Subcutaneous adipose tissue (tissue), 4 donors: ENCODE measurements around the gene ENDOU. TPM values are rescaled to one million over a fixed set of nuclear protein-coding genes. Genes with fewer than 3 reads are reported as not detected.

Experiments used
- CTCF ChIP-seq: fragments of 450-650 bp; IDR thresholded peaks from one replicate; pipeline ENCODE4 v1.5.1; 2016; ENCODE audit warnings: low read depth, mild to moderate bottlenecking, control low read depth, antibody characterized with exemption, moderate library complexity
- total RNA-seq, 4 donors: library from RNA; depleted of rRNA; stranded (reverse); fragments of >200 nt; gene quantifications; one replicate each; pipeline ENCODE4 v1.1.0, GENCODE V29; 2016

ENDOU gene
- total RNA-seq, 4 donors from 2014 or later = 0.33 to 3.2 TPM; not detected in 2

DNA sequence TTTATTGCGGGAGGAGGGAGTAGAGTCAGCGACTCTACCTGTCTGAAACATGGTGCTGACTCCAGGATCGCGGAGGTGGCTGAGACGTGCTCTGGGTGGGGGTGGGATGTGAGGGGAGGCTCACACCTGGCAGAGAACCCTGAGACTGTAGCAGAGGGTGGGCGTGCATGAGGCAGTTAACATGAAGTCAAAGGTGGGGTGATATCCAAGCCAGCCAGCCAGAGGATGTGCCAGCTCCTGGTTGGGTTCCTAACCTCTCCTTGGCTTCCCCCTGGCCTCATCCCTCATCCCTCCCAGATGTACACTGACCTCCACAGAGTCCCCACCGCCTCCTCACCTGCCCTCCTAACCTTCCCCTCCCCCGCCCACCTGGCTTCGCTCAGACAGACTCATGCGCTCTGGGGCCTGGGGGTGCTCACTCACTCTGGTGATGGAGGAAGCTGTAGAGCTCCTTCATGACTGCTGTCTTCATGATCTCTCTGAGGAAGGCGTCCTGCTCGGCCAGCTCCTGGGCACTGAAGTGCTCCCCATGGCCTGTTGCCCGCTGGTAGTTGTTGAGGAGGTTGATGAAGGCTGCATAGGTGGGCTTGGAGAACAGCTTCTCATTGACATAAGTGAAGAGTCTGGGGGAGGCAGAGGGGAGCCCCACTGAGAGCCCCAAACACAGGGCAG is 9.3 kb downstream of the ENDOU start:
- no peak for TF ChIP-seq CTCF

GRCh38 chr12:47715393-47715876 is 9.9 kb downstream of the ENDOU start:
- TF ChIP-seq CTCF = no peak

GRCh38 chr12:47714826-47715386 is 10.4 kb downstream of the ENDOU start:
- no peak for TF ChIP-seq CTCF

DNA sequence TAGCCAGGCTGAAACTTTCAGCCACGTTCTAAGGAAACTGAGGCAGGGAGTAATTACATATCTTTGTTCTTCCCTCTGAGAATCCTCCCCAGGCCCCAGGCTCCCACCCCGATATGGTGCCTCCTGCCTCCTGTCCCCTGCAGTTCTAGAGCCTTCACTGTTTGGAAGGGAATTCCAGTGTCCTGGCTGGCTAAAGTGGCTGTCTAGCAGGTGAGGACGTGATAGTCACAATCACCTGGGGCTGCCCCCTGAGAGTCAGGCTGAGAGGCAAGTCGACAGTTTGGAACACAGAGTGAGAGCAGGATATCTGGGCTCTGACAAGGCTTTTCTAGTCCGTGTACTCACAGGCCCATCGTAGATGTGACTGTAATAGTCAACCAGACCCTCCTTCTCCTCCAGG is 13.1 kb downstream of the ENDOU start:
- TF ChIP-seq CTCF = no peak

DNA sequence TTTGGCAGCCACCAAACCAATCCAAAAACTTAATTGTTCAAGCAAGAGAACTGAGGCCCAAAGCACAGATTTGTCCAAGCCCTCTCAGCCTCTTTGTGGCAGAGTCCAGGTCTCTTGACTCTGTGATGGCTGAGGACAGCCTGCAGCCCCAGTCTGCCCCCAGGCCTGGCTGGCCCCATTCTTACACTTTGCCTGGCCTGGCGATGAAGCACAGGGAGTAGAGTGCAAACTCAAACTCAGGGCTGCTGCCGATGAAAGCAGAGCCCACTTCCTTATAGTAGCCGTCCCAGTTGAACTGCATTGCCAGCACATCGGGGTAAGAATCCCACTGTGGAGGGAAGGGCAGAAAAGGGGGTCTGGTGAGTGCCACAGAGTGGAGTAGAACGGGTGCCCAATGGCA is 13.8 kb downstream of the ENDOU start:
- TF ChIP-seq CTCF = no peak

DNA sequence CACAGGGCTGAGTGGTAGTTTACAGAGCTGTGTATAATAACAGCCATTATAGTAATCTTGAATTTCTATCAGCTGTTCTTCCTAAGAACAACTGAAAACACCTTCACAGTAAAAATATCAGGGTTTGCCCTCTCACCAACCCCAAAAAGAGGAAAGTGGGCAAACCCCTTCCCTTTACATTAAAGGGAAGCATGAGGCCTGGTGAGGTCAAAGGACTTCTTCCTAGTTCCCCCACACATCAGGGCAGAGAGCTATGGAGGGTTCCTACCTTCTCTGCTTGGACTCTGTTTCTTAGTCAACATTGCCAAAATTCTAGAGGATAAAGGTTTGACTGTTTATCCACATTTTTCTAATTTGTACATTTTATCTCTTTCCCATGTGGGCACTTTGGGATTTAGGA is 15.0 kb downstream of the ENDOU start:
- TF ChIP-seq CTCF = no peak

DNA sequence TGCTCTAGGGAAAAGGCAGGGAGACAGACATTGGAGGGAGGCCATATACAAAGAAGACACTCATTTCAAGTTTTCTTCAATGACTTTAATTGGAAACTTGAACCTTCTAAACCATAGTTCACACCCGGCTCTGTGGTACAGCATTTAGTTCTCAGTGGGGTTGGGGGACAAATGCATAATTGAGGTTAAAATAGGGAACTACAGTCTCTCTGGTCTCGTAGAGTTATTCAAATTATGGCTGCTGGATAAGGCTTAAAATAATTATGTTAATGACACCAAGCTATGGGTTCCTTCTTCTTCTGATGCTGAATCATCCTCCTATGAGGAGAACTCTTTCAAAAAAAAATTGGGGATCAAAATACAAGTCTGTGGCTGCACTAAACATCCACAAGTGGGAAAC is 15.6 kb downstream of the ENDOU start:
- no peak for TF ChIP-seq CTCF
